Ovary (tissue), 9 donors: ENCODE data around the gene COX6A2. TPM values are rescaled to one million over a fixed set of nuclear protein-coding genes. Genes with fewer than 3 reads are reported as not detected.
"Not testable (repeated sequence)": the region's sequence is repeated elsewhere in the genome, so short reads cannot be mapped to it uniquely, and the experiment has no call there.

Source experiments
- DNase-seq, 5 donors: peaks; one replicate each; pipeline ENCODE4 v3.0.0-alpha.2; 2019 to 2020
- H3K27ac ChIP-seq, 2 donors: fragments of 200-600 bp; one replicate each; pipeline versions ENCODE4 v1.5.1 to v1.8.0; 2019 to 2022
- H3K27me3 ChIP-seq: fragments of 200-600 bp; one replicate; pipeline ENCODE4 v1.8.0; 2022
- H3K36me3 ChIP-seq: fragments of 200-600 bp; sonication (generic); one replicate; pipeline ENCODE4 v1.5.1; 2019
- H3K4me1 ChIP-seq: one replicate; pipeline ENCODE4 v1.8.1; 2013; ENCODE audit warnings: mild to moderate bottlenecking, moderate library complexity; ENCODE audit not compliant: insufficient read depth
- H3K4me3 ChIP-seq: fragments of 200-600 bp; sonication (generic); one replicate; pipeline ENCODE4 v1.5.1; 2017
- H3K9me3 ChIP-seq, 2 donors: fragments of 200-600 bp in 1 of 2; sonication (generic) in 1 of 2; one replicate each; pipeline versions ENCODE4 v1.5.1 to v1.8.1; 2013 to 2019; ENCODE audit warnings: mild to moderate bottlenecking in 1 of 2, moderate library complexity in 1 of 2
- CTCF ChIP-seq, 3 donors: fragments of 450-650 bp in 2 of 3; fragments of 200-600 bp in 1 of 3; IDR thresholded peaks; one replicate each; pipeline versions ENCODE4 v1.5.1 to v1.8.0; 2016 to 2022; ENCODE audit warnings: antibody characterized with exemption in 3 of 3, mild to moderate bottlenecking in 1 of 3
- EP300 ChIP-seq: sonication (generic); formaldehyde crosslinking; IDR thresholded peaks from one replicate; pipeline ENCODE4 v1.6.1; 2017; ENCODE audit warnings: antibody characterized with exemption
- POLR2A ChIP-seq: fragments of 450-650 bp; IDR thresholded peaks from one replicate; pipeline ENCODE4 v1.6.1; 2017; ENCODE audit warnings: antibody characterized with exemption, mild to moderate bottlenecking, moderate library complexity
- WGBS, 3 donors: extraction: QIAGEN DNeasy Blood & Tissue Kit in 1 of 3; methylation state at CpG; one replicate each; pipeline versions ENCODE4 v1.1.5 to v1.1.7; 2013 to 2017; 5-methylcytosine and 5-hydroxymethylcytosine counted together
- intact Hi-C, 4 donors: fragments of 100-400 bp; cut with DNase I; formaldehyde crosslinking; loops; one replicate each; pipeline versions ENCODE4 v1.11.0 to v1.15.1; 2022 to 2023
- polyA plus RNA-seq, 2 donors: library from polyadenylated mRNA; stranded (reverse); fragments of 200-250 nt in 1 of 2; fragments of 350-450 nt in 1 of 2; fragmentation: Illumina TruSeq in 1 of 2; extraction: RNeasy Lipid Tissue Mini Kit (QIAGEN cat#74804) in 1 of 2; gene quantifications; one replicate each; pipeline ENCODE4 v1.2.3, GENCODE V29; 2013 to 2014
- total RNA-seq, 7 donors: library from RNA; depleted of rRNA in 2 of 7; stranded (reverse); fragments of >200 nt in 2 of 7; fragmentation: NEBNext Ultra II Directional in 3 of 7; extraction: Animal tissue kit (Norgen Biotek cat#: 25700) in 3 of 7; gene quantifications; one replicate each; pipeline versions ENCODE4 v1.1.0 to v1.2.4, GENCODE V29; 2016 to 2023
- donor health status: DM: no; HTN: no; CAD: no; lungs with moderate emphysema.
- donor health status: DM: no; HTN: no; CAD: no.
- donor health status: Bipolar disorder and iron deficiency.
- donor health status: DM: yes; HTN: yes; CAD: no.
- donor health status: DM: no; HTN: no; CAD: no.
- donor health status: DM: yes; HTN: yes; CAD: no.

COX6A2 gene
- total and polyA plus RNA-seq, 9 donors: 1.2 TPM; not detected in 8

- TF ChIP-seq POLR2A (no peak), EP300 (no peak), CTCF (IDR thresholded peaks at IDR 0.05) (no peak)
- Histone ChIP-seq H3K9me3 (no peaks in the 10 kb centered on the region), H3K36me3 (no peaks in the 10 kb centered on the region), H3K4me1 (peaks cover 3% of the 10 kb centered on the region), H3K4me3 (no peak overlapping the region), H3K27me3 (no peaks in the 10 kb centered on the region), H3K27ac (no peak overlapping the region)
- WGBS, 3 donors: 42 to 59% (median 55%) methylated on average over 3 of the region's 3 CpGs
- DNase-seq: no peak
- intact Hi-C loops: loop anchor here in 1 of 4 donors (10.0 kb wide), 1 partner anchor 218 kb away; the partner anchor contains the start of gene PYCARD
Observed at GRCh38 chr16:31423241-31423640, 4.9 kb downstream of the COX6A2 start.

- no peaks in the 10 kb centered on the region for H3K27me3 ChIP-seq
- TF ChIP-seq POLR2A (no peak), CTCF (IDR thresholded peaks at IDR 0.05) (no peak), EP300 (no peak)
- 57 to 71% (median 62%) methylated on average over 6 of the region's 6 CpGs for WGBS, 3 donors
- H3K36me3 ChIP-seq: no peaks in the 10 kb centered on the region
- intact Hi-C loops: loop anchor here in 1 of 4 donors (10.0 kb wide), 1 partner anchor 217 kb away; the partner anchor contains the start of gene PYCARD
- H3K4me3 ChIP-seq: no peak overlapping the region
- no peaks in the 10 kb centered on the region for H3K9me3 ChIP-seq
- no peak for DNase-seq
- H3K27ac ChIP-seq: no peak overlapping the region
- H3K4me1 ChIP-seq: no peaks in the 10 kb centered on the region
Observed at GRCh38 chr16:31421587-31421986, 6.6 kb downstream of the COX6A2 start.

- H3K27me3 ChIP-seq: no peaks in the 10 kb centered on the region
- no peaks in the 10 kb centered on the region for H3K4me1 ChIP-seq
- no peak for DNase-seq
- WGBS, 3 donors: 66 to 71% (median 69%) methylated on average over 3 of the region's 3 CpGs
- H3K4me3 ChIP-seq: no peak overlapping the region
- no peaks in the 10 kb centered on the region for H3K36me3 ChIP-seq
- TF ChIP-seq EP300 (no peak), POLR2A (no peak), CTCF (IDR thresholded peaks at IDR 0.05) (no peak)
- H3K9me3 ChIP-seq: no peaks in the 10 kb centered on the region
- H3K27ac ChIP-seq: no peak overlapping the region
- intact Hi-C loops: loop anchor here in 1 of 4 donors (10.0 kb wide), 1 partner anchor 215 kb away; the partner anchor contains the start of gene PYCARD
Observed at GRCh38 chr16:31420037-31420436, 8.1 kb downstream of the COX6A2 start.

- WGBS, 3 donors: 85 to 91% (median 87%) methylated on average over 5 of the region's 5 CpGs
- H3K4me1 ChIP-seq: no peaks in the 10 kb centered on the region
- no peaks in the 10 kb centered on the region for H3K27me3 ChIP-seq
- no peak overlapping the region for H3K4me3 ChIP-seq
- TF ChIP-seq EP300 (no peak), CTCF (IDR thresholded peaks at IDR 0.05) (no peak), POLR2A (no peak)
- DNase-seq: no peak
- no peaks in the 10 kb centered on the region for H3K9me3 ChIP-seq
- H3K27ac ChIP-seq: no peak overlapping the region
- no peaks in the 10 kb centered on the region for H3K36me3 ChIP-seq
- intact Hi-C loops: no loop called here
Observed at GRCh38 chr16:31417916-31418315, 10.2 kb downstream of the COX6A2 start.

- H3K36me3 ChIP-seq, H3K4me1 ChIP-seq, H3K27me3 ChIP-seq, intact Hi-C loops, DNase-seq, H3K9me3 ChIP-seq, H3K27ac ChIP-seq, H3K4me3 ChIP-seq: not testable (repeated sequence)
- 75 to 89% (median 84%) methylated on average over 2 of the region's 2 CpGs for WGBS, 3 donors
Observed at GRCh38 chr16:31417036-31417435, 11.1 kb downstream of the COX6A2 start.
